Ishikawa (cell line): ENCODE measurements around the gene CXXC5.

ENCODE experiments used
- CREB1 ChIP-seq: IDR thresholded peaks from 2 replicates; pipeline ENCODE4 v1.6.1; 2012; ENCODE audit warnings: low read depth
- EGR1 ChIP-seq: IDR thresholded peaks from 2 replicates; pipeline ENCODE4 v1.6.1; 2012
- MAX ChIP-seq: IDR thresholded peaks from 2 replicates; pipeline ENCODE4 v1.6.1; 2012
- NFIC ChIP-seq: IDR thresholded peaks from 2 replicates; pipeline ENCODE4 v1.6.1; 2012
- RAD21 ChIP-seq: IDR thresholded peaks from 2 replicates; pipeline ENCODE4 v1.6.1; 2012; ENCODE audit warnings: low read depth
- REST ChIP-seq: IDR thresholded peaks from 2 replicates; pipeline ENCODE4 v1.6.1; 2012; ENCODE audit warnings: low read depth, mild to moderate bottlenecking

GRCh38 chr5:139726248-139726647 lies 78.1 kb downstream of the CXXC5 start:
- TF ChIP-seq RAD21 (no peak), NFIC (no peak), REST (no peak), CREB1 (no peak), EGR1 (no peak), MAX (no peak)
